SU-DHL-6 (cell line): ENCODE measurements around the gene MPRIP.

Experiments
- H2AFZ ChIP-seq: fragments of 200-600 bp; sonication (generic); 2 replicates; pipeline ENCODE4 v1.6.1; 2014; ENCODE audit warnings: low read depth, mild to moderate bottlenecking, moderate library complexity, mixed read lengths, antibody characterized with exemption, low read length; ENCODE audit not compliant: severe bottlenecking
- H3F3A ChIP-seq: fragments of 200-600 bp; shearing (Covaris generic); 2 replicates; pipeline ENCODE4 v1.6.0; 2016; ENCODE audit warnings: antibody characterized with exemption, mild to moderate bottlenecking; ENCODE audit not compliant: insufficient read depth
- H3K27ac ChIP-seq: fragments of 200-600 bp; sonication (generic); 2 replicates; pipeline ENCODE4 v1.5.1; 2016; ENCODE audit warnings: low read depth, mild to moderate bottlenecking, low read length, moderate library complexity, mixed read lengths
- H3K27me3 ChIP-seq: fragments of 200-600 bp; sonication (generic), shearing (Covaris generic); 2 replicates; pipeline ENCODE4 v1.6.0; 2014; ENCODE audit warnings: mild to moderate bottlenecking, low read length
- H3K36me3 ChIP-seq: fragments of 200-600 bp; sonication (generic); 2 replicates; pipeline ENCODE4 v1.6.1; 2014; ENCODE audit warnings: mild to moderate bottlenecking, low read length, mixed read lengths
- H3K4me2 ChIP-seq: fragments of 300-600, 200-600 bp; shearing (Covaris generic), sonication (generic); 2 replicates; pipeline ENCODE4 v1.6.0; 2014; ENCODE audit warnings: low read length, low read depth, mild to moderate bottlenecking; ENCODE audit not compliant: poor library complexity, severe bottlenecking
- H3K4me3 ChIP-seq: fragments of 200-600 bp; sonication (generic); 2 replicates; pipeline ENCODE4 v1.5.1; 2014; ENCODE audit warnings: antibody characterized with exemption, low read length, mild to moderate bottlenecking, mixed read lengths; ENCODE audit not compliant: insufficient read depth, poor library complexity, severe bottlenecking
- H3K79me2 ChIP-seq: fragments of 200-600 bp; sonication (generic); 2 replicates; pipeline ENCODE4 v1.6.1; 2014; ENCODE audit warnings: mild to moderate bottlenecking, low read length, moderate library complexity; ENCODE audit not compliant: insufficient read depth
- H3K9ac ChIP-seq: fragments of 200-600 bp; sonication (generic); 2 replicates; pipeline ENCODE4 v1.7.0; 2014; ENCODE audit warnings: mild to moderate bottlenecking, low read length
- H3K9me2 ChIP-seq: fragments of 200-600 bp; sonication (generic); replicated peaks from 2 replicates; pipeline ENCODE4 v1.6.1; 2014; ENCODE audit warnings: low read length; ENCODE audit not compliant: insufficient read depth
- H3K9me3 ChIP-seq: fragments of 200-600 bp; sonication (generic); 2 replicates; pipeline ENCODE4 v1.6.1; 2014; ENCODE audit warnings: low read length, mixed read lengths; ENCODE audit not compliant: insufficient read depth
- H4K20me1 ChIP-seq: fragments of 200-600 bp; sonication (generic); 2 replicates; pipeline ENCODE4 v1.6.1; 2014; ENCODE audit warnings: low read depth, mild to moderate bottlenecking, antibody characterized with exemption, low read length, moderate library complexity, mixed read lengths
- CTCF ChIP-seq: fragments of 200-600 bp; sonication (generic); IDR thresholded peaks from one replicate; pipeline ENCODE4 v1.5.1; 2017; ENCODE audit warnings: antibody characterized with exemption, mild to moderate bottlenecking, low read length, moderate library complexity; ENCODE audit not compliant: insufficient read depth, poor library complexity, severe bottlenecking
- EZH2phosphoT487 ChIP-seq: fragments of 200-600 bp; sonication (generic), shearing (Covaris generic); conservative IDR thresholded peaks from 2 replicates; pipeline ENCODE4 v1.6.1; 2018; ENCODE audit warnings: mild to moderate bottlenecking, antibody characterized with exemption, low read length, moderate library complexity, mixed read lengths

Gene MPRIP

GRCh38 chr17:17026163-17026562 lies 16.1 kb upstream of the MPRIP start:
- H3K27ac ChIP-seq: no peak overlapping the region
- H3K36me3 ChIP-seq: no peaks in the 10 kb centered on the region
- no peak overlapping the region for H3K4me2 ChIP-seq
- H3K27me3 ChIP-seq: no peaks in the 10 kb centered on the region
- no peaks in the 10 kb centered on the region for H3K9me3 ChIP-seq
- no peak overlapping the region for H3K4me3 ChIP-seq
- no peaks in the 10 kb centered on the region for H4K20me1 ChIP-seq
- H2AFZ ChIP-seq: no peak overlapping the region
- H3F3A ChIP-seq: no peaks in the 10 kb centered on the region
- H3K9ac ChIP-seq: no peak overlapping the region
- TF ChIP-seq CTCF (no peak), EZH2phosphoT487 (no peak)
- H3K9me2 ChIP-seq: no peaks in the 10 kb centered on the region
- H3K79me2 ChIP-seq: no peaks in the 10 kb centered on the region

GRCh38 chr17:17027442-17028058 lies 14.7 kb upstream of the MPRIP start:
- H3F3A ChIP-seq: no peaks in the 10 kb centered on the region
- no peaks in the 10 kb centered on the region for H3K27me3 ChIP-seq
- no peak overlapping the region for H2AFZ ChIP-seq
- no peaks in the 10 kb centered on the region for H3K36me3 ChIP-seq
- H3K27ac ChIP-seq: no peak overlapping the region
- no peak for TF ChIP-seq CTCF
- TF ChIP-seq EZH2phosphoT487: no peak
- H3K4me2 ChIP-seq: no peak overlapping the region
- H3K9ac ChIP-seq: no peak overlapping the region
- no peak overlapping the region for H3K4me3 ChIP-seq
- no peaks in the 10 kb centered on the region for H3K79me2 ChIP-seq
- no peaks in the 10 kb centered on the region for H4K20me1 ChIP-seq
- no peaks in the 10 kb centered on the region for H3K9me2 ChIP-seq
- H3K9me3 ChIP-seq: no peaks in the 10 kb centered on the region

- Histone ChIP-seq H3K4me2 (no peak overlapping the region), H3K36me3 (no peaks in the 10 kb centered on the region), H2AFZ (no peak overlapping the region), H3K79me2 (no peaks in the 10 kb centered on the region), H3K27me3 (no peaks in the 10 kb centered on the region), H3K9me3 (no peaks in the 10 kb centered on the region), H3K27ac (no peak overlapping the region), H3F3A (no peaks in the 10 kb centered on the region), H3K4me3 (no peak overlapping the region), H3K9me2 (no peaks in the 10 kb centered on the region), H4K20me1 (no peaks in the 10 kb centered on the region), H3K9ac (no peak overlapping the region)
- TF ChIP-seq CTCF: no peak
- no peak for TF ChIP-seq EZH2phosphoT487
These were observed 14.0 kb upstream of the MPRIP start for GRCh38 chr17:17028059-17028877.
